Vagina (tissue), 2 donors: ENCODE measurements around the gene ERBB4. TPM values are rescaled to one million over a fixed set of nuclear protein-coding genes. Genes with fewer than 3 reads are reported as not detected.

Experiments
- DNase-seq, 2 donors: peaks; one replicate each; pipeline ENCODE4 v3.0.0-alpha.2; 2017; ENCODE audit errors: extremely low spot score in 2 of 2
- H3K27ac ChIP-seq: fragments of 200-600 bp; sonication (generic); one replicate; pipeline ENCODE4 v1.5.1; 2019
- H3K27me3 ChIP-seq: fragments of 200-600 bp; sonication (generic); one replicate; pipeline ENCODE4 v1.5.1; 2019
- H3K36me3 ChIP-seq, 2 donors: fragments of 200-600 bp; sonication (generic); one replicate each; pipeline ENCODE4 v1.5.1; 2017 to 2019
- H3K4me1 ChIP-seq: fragments of 200-600 bp; sonication (generic); one replicate; pipeline ENCODE4 v1.5.1; 2019
- H3K4me3 ChIP-seq, 2 donors: fragments of 200-600 bp; sonication (generic); 1 replicate in 1 of 2; 2 replicates in 1 of 2; pipeline ENCODE4 v1.5.1; 2016 to 2019
- H3K9me3 ChIP-seq: fragments of 200-600 bp; sonication (generic); one replicate; pipeline ENCODE4 v1.5.1; 2019
- CTCF ChIP-seq, 3 experiments: fragments of 450-650 bp in 2 of 3; fragments of 200-600 bp in 1 of 3; sonication (generic) in 1 of 3; IDR thresholded peaks; one replicate each; pipeline ENCODE4 v1.5.1; 2017 to 2019; ENCODE audit warnings: antibody characterized with exemption in 3 of 3, mild to moderate bottlenecking in 2 of 3, moderate library complexity in 2 of 3
- POLR2A ChIP-seq, 2 donors: fragments of 450-650 bp; IDR thresholded peaks; one replicate each; pipeline ENCODE4 v1.6.1; 2017; ENCODE audit warnings: antibody characterized with exemption in 2 of 2, mild to moderate bottlenecking in 2 of 2, moderate library complexity in 2 of 2
- POLR2AphosphoS5 ChIP-seq, 2 donors: sonication (generic); formaldehyde crosslinking; IDR thresholded peaks; one replicate each; pipeline ENCODE4 v1.9.0; 2017; ENCODE audit warnings: antibody characterized with exemption in 2 of 2, mild to moderate bottlenecking in 2 of 2, low read depth in 1 of 2; ENCODE audit not compliant: insufficient read depth in 1 of 2
- intact Hi-C: fragments of 100-400 bp; cut with DNase I; formaldehyde crosslinking; loops from one replicate; pipeline ENCODE4 v1.15.1; 2023
- total RNA-seq: library from RNA; depleted of rRNA; stranded (reverse); fragments of >200 nt; gene quantifications from one replicate; pipeline ENCODE4 v1.2.3, GENCODE V29; 2016

ERBB4 gene
- total RNA-seq, 1 donor from 2014 or later, result 0.25 TPM

GRCh38 chr2:211413746-211414145 is 1124.9 kb downstream of the ERBB4 start:
- TF ChIP-seq CTCF (IDR thresholded peaks at IDR 0.05) (no peak), POLR2A (IDR thresholded peaks at IDR 0.05) (no peak), POLR2AphosphoS5 (IDR thresholded peaks at IDR 0.05; ENCODE audit: insufficient read depth in 1 of 2, low read depth in 1 of 2) (no peak)
- Histone ChIP-seq H3K36me3 (no peaks in the 10 kb centered on the region), H3K9me3 (no peaks in the 10 kb centered on the region), H3K4me3 (no peak overlapping the region), H3K4me1 (no peaks in the 10 kb centered on the region), H3K27me3 (no peaks in the 10 kb centered on the region), H3K27ac (no peak overlapping the region)
- no peak for DNase-seq
- intact Hi-C loops, result no loop called here

GRCh38 chr2:211408483-211408891 is 1130.1 kb downstream of the ERBB4 start:
- no peak for DNase-seq
- no peaks in the 10 kb centered on the region for H3K27me3 ChIP-seq
- no peaks in the 10 kb centered on the region for H3K4me1 ChIP-seq
- H3K27ac ChIP-seq, result no peak overlapping the region
- no peak overlapping the region for H3K4me3 ChIP-seq
- no peaks in the 10 kb centered on the region for H3K9me3 ChIP-seq
- no peaks in the 10 kb centered on the region for H3K36me3 ChIP-seq
- TF ChIP-seq CTCF (IDR thresholded peaks at IDR 0.05), result no peak
- no peak for TF ChIP-seq POLR2AphosphoS5 (IDR thresholded peaks at IDR 0.05; ENCODE audit: insufficient read depth in 1 of 2, low read depth in 1 of 2)
- no peak for TF ChIP-seq POLR2A (IDR thresholded peaks at IDR 0.05)
- intact Hi-C loops, result no loop called here

DNA sequence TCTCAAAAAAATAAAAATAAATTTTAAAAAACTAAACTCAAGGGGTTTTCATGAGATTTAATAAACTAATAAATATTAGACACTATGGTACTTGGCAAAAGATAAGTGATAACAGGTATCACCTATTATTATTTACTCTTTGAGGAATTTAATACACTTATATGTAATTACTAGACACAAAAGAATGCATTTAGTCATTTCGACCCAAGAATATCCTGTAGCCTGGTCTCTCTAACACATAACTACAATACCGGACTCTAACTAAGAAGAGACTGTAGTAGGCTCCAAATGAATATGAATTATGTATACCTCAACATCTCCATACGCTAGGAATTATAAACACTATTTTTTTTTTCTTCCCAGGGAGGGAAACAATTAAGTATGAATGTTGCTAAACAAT is 1131.5 kb downstream of the ERBB4 start:
- DNase-seq, result no peak
- H3K4me3 ChIP-seq, result no peak overlapping the region
- no peak overlapping the region for H3K27ac ChIP-seq
- H3K36me3 ChIP-seq, result no peaks in the 10 kb centered on the region
- H3K27me3 ChIP-seq, result no peaks in the 10 kb centered on the region
- intact Hi-C loops, result no loop called here
- TF ChIP-seq POLR2A (IDR thresholded peaks at IDR 0.05) (no peak), POLR2AphosphoS5 (IDR thresholded peaks at IDR 0.05; ENCODE audit: insufficient read depth in 1 of 2, low read depth in 1 of 2) (no peak), CTCF (IDR thresholded peaks at IDR 0.05) (no peak)
- no peaks in the 10 kb centered on the region for H3K4me1 ChIP-seq
- no peaks in the 10 kb centered on the region for H3K9me3 ChIP-seq

- H3K9me3 ChIP-seq, result no peaks in the 10 kb centered on the region
- no peak overlapping the region for H3K4me3 ChIP-seq
- H3K27me3 ChIP-seq, result no peaks in the 10 kb centered on the region
- H3K36me3 ChIP-seq, result no peaks in the 10 kb centered on the region
- DNase-seq, result no peak
- TF ChIP-seq CTCF (IDR thresholded peaks at IDR 0.05) (no peak), POLR2A (IDR thresholded peaks at IDR 0.05) (no peak), POLR2AphosphoS5 (IDR thresholded peaks at IDR 0.05; ENCODE audit: insufficient read depth in 1 of 2, low read depth in 1 of 2) (no peak)
- no peaks in the 10 kb centered on the region for H3K4me1 ChIP-seq
- H3K27ac ChIP-seq, result no peak overlapping the region
- intact Hi-C loops, result no loop called here
Observed at GRCh38 chr2:211405036-211405435, 1133.6 kb downstream of the ERBB4 start.

DNA sequence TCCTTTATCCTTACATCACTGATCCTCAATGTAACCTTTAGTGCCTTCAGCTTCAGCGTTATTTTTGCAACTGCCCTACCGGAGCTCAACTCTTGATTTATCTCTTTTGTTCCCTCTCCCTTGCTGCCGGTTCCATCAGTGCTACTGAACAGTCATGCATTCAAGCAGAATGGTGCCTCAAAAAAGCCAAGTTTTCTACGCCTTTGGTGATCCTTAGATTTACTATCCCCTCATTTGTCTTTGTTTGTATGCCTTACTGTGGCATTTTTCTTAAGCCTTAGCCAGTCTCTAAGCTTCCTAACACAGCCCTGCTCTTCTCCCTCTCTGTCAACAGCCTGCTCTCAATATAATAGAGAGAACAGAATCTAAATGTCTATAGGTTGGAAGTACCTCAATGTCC is 1134.5 kb downstream of the ERBB4 start:
- no peaks in the 10 kb centered on the region for H3K27me3 ChIP-seq
- H3K4me3 ChIP-seq, result no peak overlapping the region
- no peak for DNase-seq
- H3K4me1 ChIP-seq, result no peaks in the 10 kb centered on the region
- H3K27ac ChIP-seq, result no peak overlapping the region
- H3K36me3 ChIP-seq, result no peaks in the 10 kb centered on the region
- no peaks in the 10 kb centered on the region for H3K9me3 ChIP-seq
- TF ChIP-seq CTCF (IDR thresholded peaks at IDR 0.05), result no peak
- no peak for TF ChIP-seq POLR2AphosphoS5 (IDR thresholded peaks at IDR 0.05; ENCODE audit: insufficient read depth in 1 of 2, low read depth in 1 of 2)
- TF ChIP-seq POLR2A (IDR thresholded peaks at IDR 0.05), result no peak
- intact Hi-C loops, result no loop called here
